ENCODE results near the gene PILRB. TPM values are rescaled to one million over a fixed set of nuclear protein-coding genes. Genes with fewer than 3 reads are reported as not detected.
"Not testable (repeated sequence)": the region's sequence is repeated elsewhere in the genome, so short reads cannot be mapped to it uniquely, and the experiment has no call there.

PILRB gene
- total RNA-seq (16.3 TPM), polyA plus RNA-seq (34.4 TPM)

DNA sequence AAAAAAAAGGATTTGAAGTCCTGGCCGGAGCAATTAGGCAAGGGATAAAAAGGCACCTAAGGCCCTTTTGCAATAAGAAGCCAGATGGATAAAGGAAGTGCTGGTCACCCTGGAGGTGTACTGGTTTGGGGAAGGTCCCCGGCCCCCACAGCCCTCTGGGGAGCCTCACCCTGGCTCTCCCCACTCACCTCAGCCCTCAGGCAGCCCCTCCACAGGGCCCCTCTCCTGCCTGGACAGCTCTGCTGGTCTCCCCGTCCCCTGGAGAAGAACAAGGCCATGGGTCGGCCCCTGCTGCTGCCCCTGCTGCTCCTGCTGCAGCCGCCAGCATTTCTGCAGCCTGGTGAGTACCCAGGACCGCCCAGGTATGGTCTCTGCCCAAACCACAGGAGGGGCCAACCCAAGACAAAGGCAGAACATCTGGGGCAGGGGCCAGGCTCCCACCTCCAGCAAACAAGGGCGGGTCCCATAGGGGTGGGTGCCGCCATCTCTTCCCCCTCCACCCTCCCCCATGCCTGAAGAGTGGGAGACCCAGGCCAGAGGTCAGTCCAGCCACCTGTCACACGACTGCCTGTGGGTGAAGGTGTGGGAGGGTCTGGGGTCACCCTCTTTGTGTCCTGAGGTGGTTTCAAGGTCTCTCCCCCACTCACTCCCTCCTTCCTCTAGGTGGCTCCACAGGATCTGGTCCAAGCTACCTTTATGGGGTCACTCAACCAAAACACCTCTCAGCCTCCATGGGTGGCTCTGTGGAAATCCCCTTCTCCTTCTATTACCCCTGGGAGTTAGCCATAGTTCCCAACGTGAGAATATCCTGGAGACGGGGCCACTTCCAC is at the start of gene PILRB:
Gene PILRB (plus strand): TSS at position 91 of the 830 bp plus-strand sequence. CDS start 186 bp downstream, at position 277.
- Histone ChIP-seq H3K4me1 (ENCODE audit: insufficient read depth) (no peaks in the 10 kb centered on the region), H3K27ac (ENCODE audit: low read depth) (no peak within 1 kb of the TSS), H3K4me3 (ENCODE audit: low read depth, low read length) (no peak within 1 kb of the TSS), H3K36me3 (ENCODE audit: insufficient read depth) (peaks cover 10% of the 10 kb centered on the region)
- DNase-seq (ENCODE audit: extremely low spot score): no peak
- 84% methylated on average over 11 of the region's 11 CpGs for WGBS

DNA sequence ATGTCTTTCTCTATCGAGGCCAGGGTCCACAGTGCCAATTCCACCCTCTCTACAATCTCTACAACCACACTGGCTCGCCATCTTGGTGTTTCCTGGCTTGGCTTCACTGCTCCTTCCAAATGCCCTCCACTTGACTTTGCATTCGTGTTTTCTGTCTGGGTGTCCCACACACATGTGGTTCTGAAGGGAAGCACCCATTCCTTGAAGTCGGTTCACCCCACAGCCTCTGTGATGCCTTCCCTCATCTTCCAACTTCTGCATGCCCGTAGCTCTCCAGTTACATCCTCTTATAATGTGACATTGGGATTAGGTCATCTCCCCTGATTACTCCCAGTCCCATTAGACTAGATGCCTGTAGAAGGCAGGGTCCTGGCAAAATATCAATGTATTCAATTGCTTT is 39.6 kb upstream of the PILRB start:
- H3K27ac ChIP-seq (ENCODE audit: low read depth); H3K36me3 ChIP-seq (ENCODE audit: insufficient read depth); DNase-seq (ENCODE audit: extremely low spot score); H3K4me3 ChIP-seq (ENCODE audit: low read depth, low read length); H3K4me1 ChIP-seq (ENCODE audit: insufficient read depth): not testable (repeated sequence)
- 90% methylated on average over 4 of the region's 5 CpGs for WGBS

DNA sequence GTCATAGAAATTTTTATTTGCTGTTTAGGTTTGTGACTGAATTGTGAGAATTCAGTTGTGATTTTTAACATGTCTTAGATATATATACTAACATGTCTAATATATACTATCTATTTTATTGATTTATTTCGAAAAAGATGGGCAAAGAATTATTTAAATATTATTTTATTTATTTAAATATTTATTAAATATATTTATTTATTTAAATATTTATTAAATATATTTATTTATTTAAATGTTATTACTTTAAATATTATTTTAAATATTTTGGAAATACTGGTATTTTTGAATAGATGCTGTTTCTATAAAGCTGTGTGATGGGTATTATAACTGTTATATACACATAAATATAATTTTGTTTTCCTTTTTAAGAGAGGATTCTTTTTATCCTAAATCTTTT is 36.3 kb upstream of the PILRB start:
- H3K36me3 ChIP-seq (ENCODE audit: insufficient read depth); DNase-seq (ENCODE audit: extremely low spot score); H3K4me3 ChIP-seq (ENCODE audit: low read depth, low read length); H3K4me1 ChIP-seq (ENCODE audit: insufficient read depth); H3K27ac ChIP-seq (ENCODE audit: low read depth): not testable (repeated sequence)
- 94% methylated on average over 1 of the region's 1 CpG for WGBS

DNA sequence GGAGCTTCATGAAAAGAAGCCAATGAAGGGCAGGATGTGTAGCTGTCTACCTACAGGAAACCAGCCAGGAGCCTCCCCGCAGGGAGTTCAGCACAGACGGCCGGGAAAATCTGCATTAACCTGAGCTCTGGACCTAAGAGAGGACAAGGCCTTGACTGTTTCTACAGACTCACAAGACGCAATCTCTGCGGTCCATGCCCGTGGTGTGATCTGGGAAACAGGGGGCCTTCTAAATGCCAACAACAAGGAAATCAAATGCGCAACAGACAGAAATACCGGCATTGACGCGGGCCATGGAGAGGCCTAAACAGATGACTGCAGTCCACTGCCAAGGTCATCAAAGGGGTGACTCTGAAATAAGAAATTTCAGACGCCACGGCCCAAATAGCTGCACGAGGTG is 33.7 kb upstream of the PILRB start:
- DNase-seq (ENCODE audit: extremely low spot score); H3K4me3 ChIP-seq (ENCODE audit: low read depth, low read length); H3K27ac ChIP-seq (ENCODE audit: low read depth); H3K4me1 ChIP-seq (ENCODE audit: insufficient read depth); H3K36me3 ChIP-seq (ENCODE audit: insufficient read depth): not testable (repeated sequence)
- WGBS: 93% methylated on average over 13 of the region's 13 CpGs

DNA sequence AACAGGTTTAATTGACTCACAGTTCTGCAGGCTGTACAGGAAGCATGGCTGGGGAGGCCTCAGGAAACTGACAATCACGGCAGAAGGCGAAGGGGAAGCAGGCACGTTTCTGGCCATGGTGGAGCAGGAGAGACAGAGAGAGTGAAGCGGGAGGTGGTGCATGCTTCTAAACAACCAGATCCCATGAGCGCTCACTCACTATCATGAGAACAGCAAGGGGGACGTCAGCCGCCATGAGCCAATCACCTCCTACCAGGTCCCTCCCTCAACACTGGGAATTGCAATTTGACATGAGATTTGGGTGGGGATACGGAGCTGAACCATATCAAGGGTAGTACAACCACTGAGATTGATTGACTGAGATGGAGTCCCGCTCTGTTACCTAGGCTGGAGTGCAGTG is 32.2 kb upstream of the PILRB start:
- not testable (repeated sequence) for H3K36me3 ChIP-seq (ENCODE audit: insufficient read depth); H3K27ac ChIP-seq (ENCODE audit: low read depth); H3K4me1 ChIP-seq (ENCODE audit: insufficient read depth); H3K4me3 ChIP-seq (ENCODE audit: low read depth, low read length); DNase-seq (ENCODE audit: extremely low spot score)
- WGBS: 90% methylated on average over 9 of the region's 9 CpGs

DNA sequence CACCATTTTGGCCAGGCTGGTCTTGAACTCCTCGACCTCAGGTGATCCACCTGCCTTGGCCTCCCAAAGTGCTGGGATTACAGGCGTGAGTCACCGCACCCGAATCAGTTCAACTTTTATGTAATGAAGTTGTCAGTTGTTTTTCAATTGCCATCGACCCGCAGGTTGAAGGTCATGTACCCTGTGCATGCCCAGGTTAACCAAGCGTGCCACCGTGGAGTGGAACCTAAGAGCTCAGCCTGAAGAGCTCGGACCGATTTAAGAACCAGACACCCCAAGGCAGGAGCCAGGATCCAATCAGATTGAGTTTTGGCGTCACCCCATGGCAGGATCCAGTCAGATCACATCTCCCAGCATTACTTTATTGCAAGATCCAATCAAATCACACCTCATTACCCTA is 31.0 kb upstream of the PILRB start:
- H3K36me3 ChIP-seq (ENCODE audit: insufficient read depth); H3K4me1 ChIP-seq (ENCODE audit: insufficient read depth); DNase-seq (ENCODE audit: extremely low spot score); H3K4me3 ChIP-seq (ENCODE audit: low read depth, low read length); H3K27ac ChIP-seq (ENCODE audit: low read depth): not testable (repeated sequence)
- 94% methylated on average over 10 of the region's 11 CpGs for WGBS

DNA sequence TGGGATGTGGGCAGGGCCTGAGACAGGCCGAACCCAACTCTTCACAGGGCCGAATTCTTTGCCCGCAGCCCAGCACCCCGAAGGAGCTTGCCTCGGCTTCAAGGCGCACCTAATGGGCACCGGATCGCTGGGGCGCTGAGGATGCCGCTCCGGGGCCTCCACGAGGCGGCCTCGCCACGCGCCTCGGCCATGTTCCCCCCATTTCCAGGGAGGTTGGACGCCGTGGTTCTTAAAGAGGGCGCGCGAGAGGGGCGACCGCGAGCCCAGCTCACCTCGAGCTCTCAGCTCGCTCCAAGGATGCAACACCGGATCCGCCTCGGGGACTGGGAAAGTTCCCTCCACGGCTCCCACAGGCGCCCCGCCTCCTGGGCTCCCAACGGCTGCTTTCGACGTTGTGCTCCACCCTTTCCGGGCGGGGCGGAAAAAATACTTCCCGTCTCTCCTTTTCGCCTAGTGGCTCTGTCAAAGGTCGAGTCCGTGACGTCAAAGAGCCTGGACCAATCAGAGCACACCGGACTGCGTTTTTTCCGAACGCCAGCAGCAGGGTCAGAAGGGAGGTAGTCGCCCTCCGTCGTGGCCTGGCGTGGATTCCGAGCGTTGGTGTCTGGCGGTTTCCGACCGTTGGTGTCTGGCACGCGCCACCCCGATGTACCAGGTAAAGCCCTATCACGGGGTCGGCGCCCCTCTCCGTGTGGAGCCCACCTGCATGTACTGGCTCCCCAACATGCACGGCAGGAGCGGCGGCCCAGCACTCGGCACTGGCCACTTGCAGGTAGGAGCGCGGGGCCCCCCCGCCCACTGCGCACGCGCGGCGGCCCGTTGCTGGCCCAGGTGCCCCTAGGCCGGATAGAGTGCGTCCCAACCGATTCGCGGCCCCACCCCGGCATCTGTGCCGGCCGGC is 22.1 kb upstream of the PILRB start:
- not testable (repeated sequence) for H3K36me3 ChIP-seq (ENCODE audit: insufficient read depth); H3K4me1 ChIP-seq (ENCODE audit: insufficient read depth)
- Histone ChIP-seq H3K27ac (ENCODE audit: low read depth) (peak overlapping the region; percentile 89), H3K4me3 (ENCODE audit: low read depth, low read length) (peak overlapping the region; percentile 59)
- under 1% methylated on average over 82 of the region's 85 CpGs for WGBS
- DNase-seq (ENCODE audit: extremely low spot score): peak; percentile 85

DNA sequence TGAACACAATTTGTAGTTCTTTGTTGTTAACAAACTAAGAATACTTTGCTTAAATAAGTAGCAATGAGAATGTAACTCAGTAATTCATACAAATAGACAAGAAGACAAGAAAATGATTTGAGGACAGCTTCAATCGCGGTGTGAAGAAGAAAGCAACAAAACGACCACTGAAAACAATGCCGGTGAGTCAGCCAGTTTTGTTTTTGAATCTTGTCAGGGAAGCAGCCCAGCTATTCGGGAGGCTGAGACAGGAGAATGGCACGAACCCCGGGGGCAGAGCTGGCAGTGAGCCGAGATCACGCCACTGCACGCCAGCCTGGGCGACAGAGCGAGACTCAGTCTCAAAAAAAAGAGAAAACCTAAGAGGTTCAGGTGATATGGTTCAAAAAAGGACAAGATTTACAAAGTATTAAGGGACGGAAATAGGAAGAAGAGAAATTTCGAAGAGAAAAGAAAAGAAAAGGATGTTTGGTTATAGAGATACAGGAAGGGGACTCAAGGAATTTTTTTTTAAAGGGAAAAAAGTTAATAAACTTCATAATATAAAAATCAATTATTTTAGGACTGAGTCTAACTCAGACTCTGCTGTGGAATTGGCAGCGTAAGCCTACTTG is 19.7 kb upstream of the PILRB start:
- H3K4me1 ChIP-seq (ENCODE audit: insufficient read depth); DNase-seq (ENCODE audit: extremely low spot score); H3K4me3 ChIP-seq (ENCODE audit: low read depth, low read length); H3K27ac ChIP-seq (ENCODE audit: low read depth); H3K36me3 ChIP-seq (ENCODE audit: insufficient read depth): not testable (repeated sequence)
- WGBS: 91% methylated on average over 15 of the region's 15 CpGs

DNA sequence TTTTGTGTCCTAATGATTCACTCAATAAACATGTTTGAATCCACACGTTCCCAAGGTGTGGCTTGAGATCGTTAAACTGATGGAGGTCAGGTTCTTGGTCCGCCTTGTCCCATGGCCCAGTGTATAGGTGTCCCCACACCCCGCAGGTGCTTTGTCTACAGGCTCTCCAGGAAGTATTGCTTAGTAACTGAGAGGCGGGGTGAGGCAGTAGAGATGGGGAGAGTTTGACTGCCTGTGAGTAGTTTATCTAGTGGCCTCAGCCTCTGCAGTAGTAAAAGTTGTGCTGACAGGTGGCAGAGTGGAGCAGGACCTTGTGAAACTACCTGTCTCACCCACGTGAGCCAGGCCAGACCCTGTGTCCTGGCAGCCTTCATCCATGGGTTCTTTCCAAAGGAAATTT is 16.6 kb upstream of the PILRB start:
- DNase-seq (ENCODE audit: extremely low spot score); H3K4me1 ChIP-seq (ENCODE audit: insufficient read depth); H3K4me3 ChIP-seq (ENCODE audit: low read depth, low read length); H3K36me3 ChIP-seq (ENCODE audit: insufficient read depth); H3K27ac ChIP-seq (ENCODE audit: low read depth): not testable (repeated sequence)
- 70% methylated on average over 6 of the region's 6 CpGs for WGBS

DNA sequence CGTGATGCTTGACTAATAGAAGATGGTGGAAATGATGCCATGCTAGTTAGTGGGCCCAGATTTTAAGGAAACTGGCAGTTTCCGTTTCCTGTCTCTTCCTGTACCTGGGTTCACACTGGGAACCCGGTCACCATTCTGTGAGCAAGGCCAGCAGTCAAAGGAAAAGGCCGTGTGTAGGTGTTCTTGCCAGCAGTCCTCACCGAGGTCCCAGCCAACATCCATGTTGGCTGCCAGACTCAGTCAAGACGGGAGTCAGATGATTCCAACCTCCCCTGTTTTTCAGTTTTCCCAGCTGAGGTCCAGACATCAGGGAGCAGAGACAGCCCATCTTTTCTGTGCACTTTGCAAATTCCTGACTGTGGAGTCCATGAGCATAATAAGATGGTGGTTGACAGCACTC is 15.2 kb upstream of the PILRB start:
- DNase-seq (ENCODE audit: extremely low spot score): no peak
- Histone ChIP-seq H3K36me3 (ENCODE audit: insufficient read depth) (peaks cover 3% of the 10 kb centered on the region), H3K4me1 (ENCODE audit: insufficient read depth) (no peaks in the 10 kb centered on the region), H3K4me3 (ENCODE audit: low read depth, low read length) (no peak overlapping the region), H3K27ac (ENCODE audit: low read depth) (no peak overlapping the region)
- 63% methylated on average over 6 of the region's 6 CpGs for WGBS

DNA sequence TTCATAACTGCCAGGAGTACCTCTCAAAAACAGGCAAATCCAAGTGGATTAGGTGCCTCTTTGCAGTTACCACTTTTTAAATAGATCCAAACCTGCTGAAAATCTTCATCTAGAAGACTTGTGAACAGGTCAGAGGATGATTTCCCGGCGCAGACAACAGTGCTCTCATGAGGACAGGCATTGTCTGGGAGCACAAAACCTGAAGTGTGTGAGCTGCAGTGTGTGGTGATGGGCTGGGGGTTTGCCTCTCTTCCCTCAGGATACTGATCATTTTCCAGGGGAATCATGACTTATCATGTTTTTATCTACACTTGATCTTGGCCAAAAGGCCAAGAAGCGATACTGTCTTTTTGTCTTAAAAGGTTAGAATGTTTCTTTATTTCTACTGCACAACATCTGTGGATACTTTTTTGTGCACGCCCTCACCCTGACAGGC is 13.8 kb upstream of the PILRB start:
- not testable (repeated sequence) for H3K4me3 ChIP-seq (ENCODE audit: low read depth, low read length); DNase-seq (ENCODE audit: extremely low spot score); H3K27ac ChIP-seq (ENCODE audit: low read depth); H3K36me3 ChIP-seq (ENCODE audit: insufficient read depth); H3K4me1 ChIP-seq (ENCODE audit: insufficient read depth)
- WGBS: 90% methylated on average over 3 of the region's 4 CpGs

DNA sequence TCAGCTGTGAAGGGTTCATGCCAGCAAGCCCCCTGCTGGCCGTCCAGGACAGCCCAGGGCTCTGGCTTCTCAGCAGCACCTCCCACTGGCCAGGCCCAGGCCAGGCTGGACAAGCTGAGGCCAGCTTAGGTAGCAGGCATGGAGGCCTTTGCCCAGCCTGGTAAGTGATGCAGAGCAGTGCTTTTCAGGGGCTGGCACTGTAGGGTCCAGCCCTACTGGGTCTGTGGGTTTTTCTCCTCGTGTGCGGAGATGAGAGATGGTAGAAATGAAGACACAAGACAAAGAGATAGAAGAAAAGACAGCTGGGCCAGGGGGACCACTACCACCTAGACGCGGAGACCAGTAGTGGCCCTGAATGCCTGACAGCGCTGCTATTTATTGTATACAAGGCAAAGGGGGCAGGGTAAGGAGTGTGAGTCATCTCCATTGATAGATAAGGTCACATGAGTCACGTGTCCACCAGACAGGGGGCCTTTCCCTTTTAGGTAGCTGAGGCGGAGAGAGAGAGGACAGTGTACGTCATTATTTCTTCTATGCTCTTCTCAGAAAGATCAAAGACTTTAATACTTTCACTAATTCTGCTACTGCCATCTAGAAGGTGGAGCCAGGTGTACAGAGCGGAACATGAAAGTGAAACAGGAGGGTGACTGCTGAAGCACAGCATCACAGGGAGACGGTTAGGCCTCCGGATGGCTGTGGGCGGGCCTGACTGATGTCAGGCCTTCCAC is 13.2 kb upstream of the PILRB start:
- H3K36me3 ChIP-seq (ENCODE audit: insufficient read depth); H3K4me1 ChIP-seq (ENCODE audit: insufficient read depth); DNase-seq (ENCODE audit: extremely low spot score); H3K4me3 ChIP-seq (ENCODE audit: low read depth, low read length); H3K27ac ChIP-seq (ENCODE audit: low read depth): not testable (repeated sequence)
- whole genome bisulfite sequencing: 67% methylated on average over 9 of the region's 13 CpGs

DNA sequence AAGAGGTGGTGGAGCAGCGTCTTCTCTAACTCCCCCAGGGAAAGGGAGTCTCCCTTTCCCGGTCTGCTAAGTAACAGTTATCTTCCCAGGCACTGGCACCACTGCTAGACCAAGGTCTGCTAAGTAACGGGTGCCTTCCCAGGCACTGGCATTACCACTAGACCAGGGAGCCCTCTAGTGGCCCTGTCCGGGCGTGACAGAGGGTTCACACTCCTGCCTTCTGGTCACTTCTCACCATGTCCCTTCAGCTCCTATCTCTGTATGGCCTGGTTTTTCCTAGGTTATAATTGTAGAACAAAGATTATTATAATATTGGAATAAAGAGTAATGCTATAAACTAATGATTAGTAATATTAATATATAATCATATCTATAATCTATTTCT is 12.6 kb upstream of the PILRB start:
- WGBS: 5% methylated on average over 3 of the region's 5 CpGs
- not testable (repeated sequence) for H3K4me3 ChIP-seq (ENCODE audit: low read depth, low read length); H3K4me1 ChIP-seq (ENCODE audit: insufficient read depth); H3K36me3 ChIP-seq (ENCODE audit: insufficient read depth); H3K27ac ChIP-seq (ENCODE audit: low read depth); DNase-seq (ENCODE audit: extremely low spot score)

Data from urinary bladder (tissue), 4 donors.